ENCODE data around the gene KCNA2.

KCNA2 gene

GRCh38 chr1:110606657-110607535, 738 bp upstream of the KCNA2 start:
- H3K27me3 Mint-ChIP-seq = peaks cover 62% of the 10 kb centered on the region
- peak overlapping the region; percentile 78 for H3K4me3 Mint-ChIP-seq
- H3K27ac Mint-ChIP-seq (ENCODE audit: low read depth) = no peak overlapping the region
- peak; percentile 40 for ATAC-seq (replicated peaks; ENCODE audit: extremely low read depth, poor library complexity, severe bottlenecking)
- no peak for DNase-seq (ENCODE audit: low spot score in 2 of 2)
- peaks cover 3% of the 10 kb centered on the region for H3K36me3 Mint-ChIP-seq (ENCODE audit: insufficient read depth)
- H3K9me3 Mint-ChIP-seq = no peaks in the 10 kb centered on the region
- peaks cover 11% of the 10 kb centered on the region for H3K4me1 Mint-ChIP-seq

GRCh38 chr1:110605446-110605845, 712 bp downstream of the KCNA2 start:
- no peaks in the 10 kb centered on the region for H3K9me3 Mint-ChIP-seq
- peak overlapping the region; percentile 51 for H3K4me3 Mint-ChIP-seq
- no peak for ATAC-seq (replicated peaks; ENCODE audit: extremely low read depth, poor library complexity, severe bottlenecking)
- peaks cover 11% of the 10 kb centered on the region for H3K4me1 Mint-ChIP-seq
- DNase-seq (ENCODE audit: low spot score in 2 of 2) = no peak
- peaks cover 62% of the 10 kb centered on the region for H3K27me3 Mint-ChIP-seq
- H3K36me3 Mint-ChIP-seq (ENCODE audit: insufficient read depth) = peaks cover 3% of the 10 kb centered on the region
- H3K27ac Mint-ChIP-seq (ENCODE audit: low read depth) = peak overlapping the region; percentile 62

- ATAC-seq (replicated peaks; ENCODE audit: extremely low read depth, poor library complexity, severe bottlenecking) (no peak), DNase-seq (ENCODE audit: low spot score in 2 of 2) (no peak)
- no peaks in the 10 kb centered on the region for H3K9me3 Mint-ChIP-seq
- peaks cover 11% of the 10 kb centered on the region for H3K4me1 Mint-ChIP-seq
- H3K27ac Mint-ChIP-seq (ENCODE audit: low read depth) = no peak overlapping the region
- peaks cover 62% of the 10 kb centered on the region for H3K27me3 Mint-ChIP-seq
- no peak overlapping the region for H3K4me3 Mint-ChIP-seq
- H3K36me3 Mint-ChIP-seq (ENCODE audit: insufficient read depth) = peaks cover 3% of the 10 kb centered on the region
Observed at GRCh38 chr1:110604586-110605148, 1.5 kb downstream of the KCNA2 start.

- peaks cover 3% of the 10 kb centered on the region for H3K36me3 Mint-ChIP-seq (ENCODE audit: insufficient read depth)
- no peak overlapping the region for H3K27ac Mint-ChIP-seq (ENCODE audit: low read depth)
- no peak for ATAC-seq (replicated peaks; ENCODE audit: extremely low read depth, poor library complexity, severe bottlenecking)
- no peaks in the 10 kb centered on the region for H3K9me3 Mint-ChIP-seq
- DNase-seq (ENCODE audit: low spot score in 2 of 2) = no peak
- H3K4me1 Mint-ChIP-seq = peaks cover under 1% of the 10 kb centered on the region
- no peak overlapping the region for H3K4me3 Mint-ChIP-seq
- peaks cover 48% of the 10 kb centered on the region for H3K27me3 Mint-ChIP-seq
Observed at GRCh38 chr1:110603058-110603457, 3.1 kb downstream of the KCNA2 start.

- H3K27me3 Mint-ChIP-seq = peaks cover 42% of the 10 kb centered on the region
- H3K36me3 Mint-ChIP-seq (ENCODE audit: insufficient read depth) = peaks cover 4% of the 10 kb centered on the region
- ATAC-seq (replicated peaks; ENCODE audit: extremely low read depth, poor library complexity, severe bottlenecking) (no peak), DNase-seq (ENCODE audit: low spot score in 2 of 2) (no peak)
- H3K4me3 Mint-ChIP-seq = no peak overlapping the region
- H3K4me1 Mint-ChIP-seq = no peaks in the 10 kb centered on the region
- H3K27ac Mint-ChIP-seq (ENCODE audit: low read depth) = no peak overlapping the region
- no peaks in the 10 kb centered on the region for H3K9me3 Mint-ChIP-seq
Observed at GRCh38 chr1:110602466-110602865, 3.7 kb downstream of the KCNA2 start.

- no peak for ATAC-seq (replicated peaks; ENCODE audit: extremely low read depth, poor library complexity, severe bottlenecking)
- H3K9me3 Mint-ChIP-seq = no peaks in the 10 kb centered on the region
- H3K4me1 Mint-ChIP-seq = no peaks in the 10 kb centered on the region
- peaks cover 33% of the 10 kb centered on the region for H3K27me3 Mint-ChIP-seq
- no peak for DNase-seq (ENCODE audit: low spot score in 2 of 2)
- H3K4me3 Mint-ChIP-seq = no peak overlapping the region
- H3K27ac Mint-ChIP-seq (ENCODE audit: low read depth) = no peak overlapping the region
- H3K36me3 Mint-ChIP-seq (ENCODE audit: insufficient read depth) = peaks cover 2% of the 10 kb centered on the region
Observed at GRCh38 chr1:110601332-110601731, 4.8 kb downstream of the KCNA2 start.

- ATAC-seq (replicated peaks; ENCODE audit: extremely low read depth, poor library complexity, severe bottlenecking) (no peak), DNase-seq (ENCODE audit: low spot score in 2 of 2) (no peak)
- Mint-ChIP-seq H3K9me3 (no peaks in the 10 kb centered on the region), H3K4me3 (no peak overlapping the region), H3K36me3 (ENCODE audit: insufficient read depth) (peaks cover 2% of the 10 kb centered on the region), H3K27ac (ENCODE audit: low read depth) (no peak overlapping the region), H3K27me3 (peaks cover 27% of the 10 kb centered on the region), H3K4me1 (no peaks in the 10 kb centered on the region)
Observed at GRCh38 chr1:110600716-110601115, 5.4 kb downstream of the KCNA2 start.

GRCh38 chr1:110597966-110598365, 8.2 kb downstream of the KCNA2 start:
- no peaks in the 10 kb centered on the region for H3K4me1 Mint-ChIP-seq
- H3K9me3 Mint-ChIP-seq = no peaks in the 10 kb centered on the region
- H3K4me3 Mint-ChIP-seq = no peak overlapping the region
- ATAC-seq (replicated peaks; ENCODE audit: extremely low read depth, poor library complexity, severe bottlenecking) = no peak
- peaks cover 2% of the 10 kb centered on the region for H3K36me3 Mint-ChIP-seq (ENCODE audit: insufficient read depth)
- no peak overlapping the region for H3K27ac Mint-ChIP-seq (ENCODE audit: low read depth)
- H3K27me3 Mint-ChIP-seq = no peaks in the 10 kb centered on the region
- DNase-seq (ENCODE audit: low spot score in 2 of 2) = no peak

- Mint-ChIP-seq H3K4me3 (no peak overlapping the region), H3K27me3 (no peaks in the 10 kb centered on the region), H3K27ac (ENCODE audit: low read depth) (no peak overlapping the region), H3K4me1 (no peaks in the 10 kb centered on the region), H3K9me3 (no peaks in the 10 kb centered on the region), H3K36me3 (ENCODE audit: insufficient read depth) (peaks cover 2% of the 10 kb centered on the region)
- no peak for ATAC-seq (replicated peaks; ENCODE audit: extremely low read depth, poor library complexity, severe bottlenecking)
- DNase-seq (ENCODE audit: low spot score in 2 of 2) = no peak
Observed at GRCh38 chr1:110596312-110596711, 9.8 kb downstream of the KCNA2 start.

GRCh38 chr1:110595353-110595710, 10.8 kb downstream of the KCNA2 start:
- no peaks in the 10 kb centered on the region for H3K27me3 Mint-ChIP-seq
- no peaks in the 10 kb centered on the region for H3K4me1 Mint-ChIP-seq
- H3K27ac Mint-ChIP-seq (ENCODE audit: low read depth) = no peak overlapping the region
- no peak for DNase-seq (ENCODE audit: low spot score in 2 of 2)
- peaks cover 2% of the 10 kb centered on the region for H3K36me3 Mint-ChIP-seq (ENCODE audit: insufficient read depth)
- no peak overlapping the region for H3K4me3 Mint-ChIP-seq
- H3K9me3 Mint-ChIP-seq = no peaks in the 10 kb centered on the region
- ATAC-seq (replicated peaks; ENCODE audit: extremely low read depth, poor library complexity, severe bottlenecking) = no peak

GRCh38 chr1:110594456-110595352, 11.5 kb downstream of the KCNA2 start:
- no peaks in the 10 kb centered on the region for H3K9me3 Mint-ChIP-seq
- H3K4me3 Mint-ChIP-seq = no peak overlapping the region
- H3K36me3 Mint-ChIP-seq (ENCODE audit: insufficient read depth) = peaks cover 2% of the 10 kb centered on the region
- no peak for ATAC-seq (replicated peaks; ENCODE audit: extremely low read depth, poor library complexity, severe bottlenecking)
- H3K4me1 Mint-ChIP-seq = no peaks in the 10 kb centered on the region
- no peak for DNase-seq (ENCODE audit: low spot score in 2 of 2)
- H3K27ac Mint-ChIP-seq (ENCODE audit: low read depth) = no peak overlapping the region
- H3K27me3 Mint-ChIP-seq = no peaks in the 10 kb centered on the region

GRCh38 chr1:110593902-110594301, 12.3 kb downstream of the KCNA2 start:
- DNase-seq (ENCODE audit: low spot score in 2 of 2) (no peak), ATAC-seq (replicated peaks; ENCODE audit: extremely low read depth, poor library complexity, severe bottlenecking) (no peak)
- Mint-ChIP-seq H3K4me1 (no peaks in the 10 kb centered on the region), H3K9me3 (no peaks in the 10 kb centered on the region), H3K36me3 (ENCODE audit: insufficient read depth) (peaks cover 2% of the 10 kb centered on the region), H3K4me3 (no peak overlapping the region), H3K27ac (ENCODE audit: low read depth) (no peak overlapping the region), H3K27me3 (peaks cover 3% of the 10 kb centered on the region)
